ENCODE data around the gene ZFYVE9.

ZFYVE9 gene

GRCh38 chr1:52386458-52386857 lies 244.6 kb downstream of the ZFYVE9 start:
- no peaks in the 10 kb centered on the region for H3F3A ChIP-seq (ENCODE audit: low read depth)
- H3K36me3 ChIP-seq (ENCODE audit: insufficient read depth, low read length): peaks cover 80% of the 10 kb centered on the region
- TF ChIP-seq EZH2phosphoT487 (IDR thresholded peaks at IDR 0.05; ENCODE audit: borderline replicate concordance): no peak
- TF ChIP-seq CTCF (conservative IDR thresholded peaks at IDR 0.05; ENCODE audit: low read length): no peak

DNA sequence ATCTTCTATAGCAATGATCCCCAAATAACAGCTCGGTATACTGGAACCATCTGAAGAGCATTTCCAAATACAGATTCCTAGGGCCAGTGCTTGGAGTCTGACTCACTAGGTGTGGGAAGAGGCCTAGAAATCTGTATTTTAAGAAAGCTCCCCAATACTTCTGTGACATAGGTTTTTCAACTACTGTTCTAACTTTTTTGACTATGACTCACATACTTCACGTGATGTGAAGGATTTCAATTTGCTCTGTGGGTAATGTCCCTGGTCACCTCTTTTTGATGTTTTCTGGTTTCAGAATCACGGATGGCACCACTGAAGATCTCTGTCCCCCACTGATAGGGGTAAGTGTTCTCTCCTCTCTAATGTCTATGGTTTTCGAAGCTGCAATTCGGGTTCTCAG lies 251.3 kb downstream of the ZFYVE9 start:
- TF ChIP-seq EZH2phosphoT487 (IDR thresholded peaks at IDR 0.05; ENCODE audit: borderline replicate concordance): no peak
- TF ChIP-seq CTCF (conservative IDR thresholded peaks at IDR 0.05; ENCODE audit: low read length): no peak
- no peak overlapping the region for H3K4me2 ChIP-seq (ENCODE audit: low read depth, low read length, poor library complexity, severe bottlenecking)
- H3K36me3 ChIP-seq (ENCODE audit: insufficient read depth, low read length): peaks cover 66% of the 10 kb centered on the region
- peaks cover 8% of the 10 kb centered on the region; the same call in 1 of the 2 replicates for H3K79me2 ChIP-seq (ENCODE audit: insufficient read depth, low read length)
- H3K9me2 ChIP-seq (replicated peaks; ENCODE audit: low read depth, low read length): no peaks in the 10 kb centered on the region
- H3K4me3 ChIP-seq (ENCODE audit: low read length, poor library complexity, severe bottlenecking): no peak overlapping the region
- peaks cover 7% of the 10 kb centered on the region for H4K20me1 ChIP-seq (ENCODE audit: insufficient read depth, low read length, poor library complexity, severe bottlenecking)
- H3F3A ChIP-seq (ENCODE audit: low read depth): no peaks in the 10 kb centered on the region
- H3K9ac ChIP-seq (ENCODE audit: low read depth, low read length, poor library complexity, severe bottlenecking): no peak overlapping the region
- no peaks in the 10 kb centered on the region for H3K9me3 ChIP-seq (ENCODE audit: insufficient read depth, low read depth, low read length)
- no peaks in the 10 kb centered on the region for H3K27me3 ChIP-seq (ENCODE audit: insufficient read depth, low read length, poor library complexity, severe bottlenecking)
- H3K4me1 ChIP-seq (ENCODE audit: insufficient read depth, low read length, poor library complexity, severe bottlenecking): no peaks in the 10 kb centered on the region
- no peak overlapping the region for H2AFZ ChIP-seq (ENCODE audit: low read length)

More at GRCh38 chr1:52386458-52386857, 244.6 kb downstream of the ZFYVE9 start:
- Histone ChIP-seq H3K9ac (ENCODE audit: low read depth, low read length, poor library complexity, severe bottlenecking) (no peak overlapping the region), H2AFZ (ENCODE audit: low read length) (no peak overlapping the region), H3K4me1 (ENCODE audit: insufficient read depth, low read length, poor library complexity, severe bottlenecking) (no peaks in the 10 kb centered on the region), H3K27me3 (ENCODE audit: insufficient read depth, low read length, poor library complexity, severe bottlenecking) (no peaks in the 10 kb centered on the region), H3K4me3 (ENCODE audit: low read length, poor library complexity, severe bottlenecking) (no peak overlapping the region), H3K9me2 (replicated peaks; ENCODE audit: low read depth, low read length) (no peaks in the 10 kb centered on the region), H3K79me2 (ENCODE audit: insufficient read depth, low read length) (no peaks in the 10 kb centered on the region), H3K9me3 (ENCODE audit: insufficient read depth, low read depth, low read length) (no peaks in the 10 kb centered on the region), H3K4me2 (ENCODE audit: low read depth, low read length, poor library complexity, severe bottlenecking) (no peak overlapping the region), H4K20me1 (ENCODE audit: insufficient read depth, low read length, poor library complexity, severe bottlenecking) (no peaks in the 10 kb centered on the region)

Measured in Loucy (cell line).